Suprapubic skin (tissue), 4 donors: Measurements from ENCODE around the gene PPP2R2B. TPM values are rescaled to one million over a fixed set of nuclear protein-coding genes. Genes with fewer than 3 reads are reported as not detected.

Source experiments
- DNase-seq, 2 donors: peaks; one replicate each; pipeline ENCODE4 v3.0.0-alpha.2; 2019; ENCODE audit warnings: low spot score in 2 of 2
- H3K27ac ChIP-seq: fragments of 200-600 bp; sonication (generic); one replicate; pipeline ENCODE4 v1.5.1; 2019
- H3K27me3 ChIP-seq: fragments of 200-600 bp; sonication (generic); one replicate; pipeline ENCODE4 v1.5.1; 2019
- H3K36me3 ChIP-seq: fragments of 200-600 bp; sonication (generic); one replicate; pipeline ENCODE4 v1.5.1; 2019
- H3K4me1 ChIP-seq: fragments of 200-600 bp; sonication (generic); one replicate; pipeline ENCODE4 v1.5.1; 2019
- H3K4me3 ChIP-seq: fragments of 200-600 bp; sonication (generic); one replicate; pipeline ENCODE4 v1.5.1; 2019; ENCODE audit warnings: mild to moderate bottlenecking
- H3K9me3 ChIP-seq: fragments of 200-600 bp; sonication (generic); one replicate; pipeline ENCODE4 v1.5.1; 2019
- EP300 ChIP-seq: sonication (generic); formaldehyde crosslinking; IDR thresholded peaks from one replicate; pipeline ENCODE4 v1.6.1; 2017; ENCODE audit warnings: antibody characterized with exemption
- POLR2A ChIP-seq, 2 donors: fragments of 450-650 bp; IDR thresholded peaks; one replicate each; pipeline ENCODE4 v1.6.1; 2017; ENCODE audit warnings: antibody characterized with exemption in 2 of 2, mild to moderate bottlenecking in 2 of 2, moderate library complexity in 2 of 2
- POLR2AphosphoS5 ChIP-seq, 3 donors: sonication (generic); formaldehyde crosslinking; IDR thresholded peaks; one replicate each; pipeline ENCODE4 v1.6.1; 2017; ENCODE audit warnings: antibody characterized with exemption in 3 of 3
- WGBS: methylation state at CpG from one replicate; pipeline ENCODE4 v1.1.5; 2018; 5-methylcytosine and 5-hydroxymethylcytosine counted together
- total RNA-seq, 4 donors: library from RNA; depleted of rRNA; stranded (reverse); fragments of >200 nt; gene quantifications; one replicate each; pipeline ENCODE4 v1.1.0, GENCODE V29; 2016
- TF ChIP-seq, protein P1 (sequence below), 2 donors: fragments of 200-600 bp in 1 of 2; fragments of 450-650 bp in 1 of 2; sonication (generic) in 1 of 2; IDR thresholded peaks; one replicate each; pipeline ENCODE4 v1.5.1; 2016 to 2019; ENCODE audit warnings: antibody characterized with exemption in 2 of 2, mild to moderate bottlenecking in 1 of 2, moderate library complexity in 1 of 2

Gene PPP2R2B
- total RNA-seq, 4 donors from 2014 or later, result 1.2 to 6.4 (median 3.8) TPM

DNA sequence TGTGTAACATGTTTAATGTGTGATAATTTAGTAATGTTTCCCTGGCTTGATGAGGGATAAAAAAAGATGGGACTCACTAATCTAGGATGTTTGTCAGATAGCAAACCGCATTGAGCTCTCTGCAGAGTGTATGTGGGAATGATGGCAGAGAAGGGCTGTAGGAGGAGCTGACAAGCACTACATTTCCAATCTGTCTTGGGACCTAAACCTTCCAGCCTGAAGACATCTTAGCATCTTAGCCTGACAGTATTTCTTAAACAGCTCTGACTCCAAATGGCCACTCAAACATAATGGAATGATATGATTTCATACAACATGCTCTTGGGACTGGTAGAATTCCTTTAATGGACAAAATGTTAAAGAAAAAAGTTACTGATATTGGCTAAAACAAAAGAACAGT is 116.7 kb downstream of the PPP2R2B start:
- no peaks in the 10 kb centered on the region for H3K27me3 ChIP-seq
- H3K36me3 ChIP-seq, result no peaks in the 10 kb centered on the region
- TF ChIP-seq POLR2A (IDR thresholded peaks at IDR 0.05) (no peak), POLR2AphosphoS5 (IDR thresholded peaks at IDR 0.05) (no peak), EP300 (no peak)
- TF ChIP-seq, protein P1, sequence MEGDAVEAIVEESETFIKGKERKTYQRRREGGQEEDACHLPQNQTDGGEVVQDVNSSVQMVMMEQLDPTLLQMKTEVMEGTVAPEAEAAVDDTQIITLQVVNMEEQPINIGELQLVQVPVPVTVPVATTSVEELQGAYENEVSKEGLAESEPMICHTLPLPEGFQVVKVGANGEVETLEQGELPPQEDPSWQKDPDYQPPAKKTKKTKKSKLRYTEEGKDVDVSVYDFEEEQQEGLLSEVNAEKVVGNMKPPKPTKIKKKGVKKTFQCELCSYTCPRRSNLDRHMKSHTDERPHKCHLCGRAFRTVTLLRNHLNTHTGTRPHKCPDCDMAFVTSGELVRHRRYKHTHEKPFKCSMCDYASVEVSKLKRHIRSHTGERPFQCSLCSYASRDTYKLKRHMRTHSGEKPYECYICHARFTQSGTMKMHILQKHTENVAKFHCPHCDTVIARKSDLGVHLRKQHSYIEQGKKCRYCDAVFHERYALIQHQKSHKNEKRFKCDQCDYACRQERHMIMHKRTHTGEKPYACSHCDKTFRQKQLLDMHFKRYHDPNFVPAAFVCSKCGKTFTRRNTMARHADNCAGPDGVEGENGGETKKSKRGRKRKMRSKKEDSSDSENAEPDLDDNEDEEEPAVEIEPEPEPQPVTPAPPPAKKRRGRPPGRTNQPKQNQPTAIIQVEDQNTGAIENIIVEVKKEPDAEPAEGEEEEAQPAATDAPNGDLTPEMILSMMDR (IDR thresholded peaks at IDR 0.05), result no peak
- H3K4me3 ChIP-seq, result no peak overlapping the region
- H3K27ac ChIP-seq, result no peak overlapping the region
- no peak for DNase-seq
- WGBS, result 67% methylated on average over 1 of the region's 1 CpG
- H3K4me1 ChIP-seq, result no peaks in the 10 kb centered on the region
- no peaks in the 10 kb centered on the region for H3K9me3 ChIP-seq

GRCh38 chr5:146758938-146759337 is 119.6 kb downstream of the PPP2R2B start:
- Histone ChIP-seq H3K9me3 (no peaks in the 10 kb centered on the region), H3K4me1 (no peaks in the 10 kb centered on the region), H3K4me3 (no peak overlapping the region), H3K36me3 (no peaks in the 10 kb centered on the region), H3K27ac (no peak overlapping the region), H3K27me3 (no peaks in the 10 kb centered on the region)
- no peak for DNase-seq
- TF ChIP-seq POLR2A (IDR thresholded peaks at IDR 0.05), result no peak
- TF ChIP-seq, protein P1 (IDR thresholded peaks at IDR 0.05), result no peak
- no peak for TF ChIP-seq EP300
- TF ChIP-seq POLR2AphosphoS5 (IDR thresholded peaks at IDR 0.05), result no peak

DNA sequence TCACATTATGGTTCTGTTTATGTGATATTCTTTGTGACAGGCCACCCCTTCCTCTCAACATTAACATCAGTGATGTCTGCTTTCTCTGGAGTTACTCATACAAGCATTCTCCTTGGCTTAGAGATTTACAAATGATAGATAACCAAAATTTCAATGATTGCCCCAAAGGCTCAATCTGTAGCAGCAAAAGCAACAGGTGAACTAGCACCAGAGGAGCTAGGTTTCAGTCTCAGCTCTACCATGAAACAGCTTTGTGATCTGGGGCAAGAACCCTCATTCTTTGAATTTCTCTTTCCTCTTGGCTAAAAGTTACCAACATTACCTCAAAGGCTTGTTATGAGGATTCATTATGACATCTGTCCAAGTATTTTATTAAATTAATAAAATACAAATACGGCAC is 120.5 kb downstream of the PPP2R2B start:
- Histone ChIP-seq H3K4me1 (no peaks in the 10 kb centered on the region), H3K27me3 (no peaks in the 10 kb centered on the region), H3K9me3 (no peaks in the 10 kb centered on the region), H3K27ac (no peak overlapping the region), H3K4me3 (no peak overlapping the region), H3K36me3 (no peaks in the 10 kb centered on the region)
- 77% methylated on average over 1 of the region's 1 CpG for WGBS
- TF ChIP-seq POLR2A (IDR thresholded peaks at IDR 0.05) (no peak), EP300 (no peak), POLR2AphosphoS5 (IDR thresholded peaks at IDR 0.05) (no peak)
- TF ChIP-seq, protein P1 (IDR thresholded peaks at IDR 0.05), result no peak
- DNase-seq, result no peak

DNA sequence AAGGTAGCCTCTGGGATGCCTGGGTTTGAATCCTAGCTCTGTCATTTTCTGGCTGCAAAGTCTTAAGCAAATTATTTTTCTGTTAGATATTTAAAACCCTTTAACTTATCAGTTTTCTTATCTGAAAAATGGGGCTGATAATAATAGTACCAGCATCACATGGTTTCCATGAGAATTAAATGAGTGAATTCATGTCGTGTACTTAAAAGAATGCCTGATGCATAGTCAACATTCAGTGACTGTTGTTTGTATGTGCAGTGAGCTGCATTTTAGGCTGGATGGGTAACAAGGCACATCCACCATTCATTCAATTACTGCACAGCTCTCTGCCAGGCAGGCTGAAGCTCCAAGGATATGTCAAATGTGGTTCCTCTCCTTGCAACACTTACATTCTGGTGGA is 122.0 kb downstream of the PPP2R2B start:
- no peak overlapping the region for H3K27ac ChIP-seq
- no peaks in the 10 kb centered on the region for H3K4me1 ChIP-seq
- H3K27me3 ChIP-seq, result no peaks in the 10 kb centered on the region
- H3K9me3 ChIP-seq, result no peaks in the 10 kb centered on the region
- no peak overlapping the region for H3K4me3 ChIP-seq
- WGBS, result 62% methylated on average over 1 of the region's 1 CpG
- TF ChIP-seq POLR2AphosphoS5 (IDR thresholded peaks at IDR 0.05), result no peak
- no peak for TF ChIP-seq EP300
- TF ChIP-seq, protein P1 (IDR thresholded peaks at IDR 0.05), result no peak
- TF ChIP-seq POLR2A (IDR thresholded peaks at IDR 0.05), result no peak
- H3K36me3 ChIP-seq, result no peaks in the 10 kb centered on the region
- no peak for DNase-seq

GRCh38 chr5:146755793-146756192 is 122.8 kb downstream of the PPP2R2B start:
- Histone ChIP-seq H3K36me3 (no peaks in the 10 kb centered on the region), H3K4me3 (no peak overlapping the region), H3K9me3 (no peaks in the 10 kb centered on the region), H3K27me3 (no peaks in the 10 kb centered on the region), H3K27ac (no peak overlapping the region), H3K4me1 (no peaks in the 10 kb centered on the region)
- no peak for DNase-seq
- WGBS, result 78% methylated on average over 2 of the region's 2 CpGs
- TF ChIP-seq POLR2A (IDR thresholded peaks at IDR 0.05) (no peak), POLR2AphosphoS5 (IDR thresholded peaks at IDR 0.05) (no peak), EP300 (no peak)
- TF ChIP-seq, protein P1 (IDR thresholded peaks at IDR 0.05), result no peak
